ENCODE data around the gene ZC3H12D. TPM values are rescaled to one million over a fixed set of nuclear protein-coding genes. Genes with fewer than 3 reads are reported as not detected.

The ZC3H12D gene
- total and polyA plus RNA-seq, 11 donors, result 0.14 to 3.0 (median 0.42) TPM

DNA sequence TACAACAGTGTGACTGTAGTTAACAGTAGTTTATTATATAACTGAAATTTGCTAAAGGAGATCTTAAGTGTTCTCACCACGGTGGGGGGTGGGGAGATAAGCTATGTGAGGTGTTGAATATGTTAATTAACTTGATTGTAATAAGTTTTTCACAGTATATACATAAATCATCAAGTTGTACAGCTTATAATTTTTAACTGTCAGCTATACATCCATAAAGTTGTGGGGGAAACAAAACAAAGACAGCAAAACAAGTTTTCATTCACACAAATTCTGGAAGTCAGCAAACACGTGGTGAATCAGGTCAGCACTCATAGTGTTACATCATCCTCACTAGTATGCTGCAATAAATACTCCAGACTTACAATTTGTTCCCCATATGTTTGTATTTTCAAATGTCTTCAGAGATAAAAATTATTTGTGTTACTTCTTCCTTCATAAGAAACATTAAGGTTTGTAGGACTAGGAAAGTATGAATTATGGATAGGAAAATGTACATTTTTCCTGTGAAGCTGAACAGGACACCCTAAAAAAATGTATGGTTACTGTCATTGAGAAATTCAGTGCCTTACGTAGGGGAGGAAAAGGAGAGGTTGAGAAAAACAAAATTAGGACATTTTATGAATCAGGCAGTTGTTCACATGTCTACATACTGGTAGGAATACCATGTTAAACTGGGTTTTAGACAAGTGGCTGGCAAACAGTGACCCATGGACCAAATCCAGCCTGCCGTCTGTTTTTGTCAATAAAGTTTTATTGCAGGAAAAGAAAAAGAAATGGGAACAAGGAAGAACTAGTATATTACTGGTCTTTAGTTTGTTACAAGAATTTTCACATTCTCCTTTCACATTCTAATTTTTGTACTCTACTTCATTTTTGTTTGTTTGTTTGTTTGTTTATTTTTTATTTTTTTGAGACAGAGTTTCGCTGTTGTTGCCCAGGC is 78.7 kb downstream of the ZC3H12D start:
- Histone ChIP-seq H3K36me3 (peaks cover 0 to 78% (median 50%) of the 10 kb centered on the region in 9 donors), H3K4me1 (peaks cover 0 to 13% (median 1%) of the 10 kb centered on the region in 12 donors), H3K27ac (peak overlapping the region in 1 of 12 donors; percentile 3), H3K9me3 (no peaks in the 10 kb centered on the region), H3K27me3 (no peaks in the 10 kb centered on the region), H3K4me3 (no peak overlapping the region)
- DNase-seq (no peak), ATAC-seq (no peak)
- intact Hi-C loops (cut with DNase I), result no loop called here
- no peak for TF ChIP-seq POLR2A (IDR thresholded peaks at IDR 0.05)
- TF ChIP-seq, protein P1, sequence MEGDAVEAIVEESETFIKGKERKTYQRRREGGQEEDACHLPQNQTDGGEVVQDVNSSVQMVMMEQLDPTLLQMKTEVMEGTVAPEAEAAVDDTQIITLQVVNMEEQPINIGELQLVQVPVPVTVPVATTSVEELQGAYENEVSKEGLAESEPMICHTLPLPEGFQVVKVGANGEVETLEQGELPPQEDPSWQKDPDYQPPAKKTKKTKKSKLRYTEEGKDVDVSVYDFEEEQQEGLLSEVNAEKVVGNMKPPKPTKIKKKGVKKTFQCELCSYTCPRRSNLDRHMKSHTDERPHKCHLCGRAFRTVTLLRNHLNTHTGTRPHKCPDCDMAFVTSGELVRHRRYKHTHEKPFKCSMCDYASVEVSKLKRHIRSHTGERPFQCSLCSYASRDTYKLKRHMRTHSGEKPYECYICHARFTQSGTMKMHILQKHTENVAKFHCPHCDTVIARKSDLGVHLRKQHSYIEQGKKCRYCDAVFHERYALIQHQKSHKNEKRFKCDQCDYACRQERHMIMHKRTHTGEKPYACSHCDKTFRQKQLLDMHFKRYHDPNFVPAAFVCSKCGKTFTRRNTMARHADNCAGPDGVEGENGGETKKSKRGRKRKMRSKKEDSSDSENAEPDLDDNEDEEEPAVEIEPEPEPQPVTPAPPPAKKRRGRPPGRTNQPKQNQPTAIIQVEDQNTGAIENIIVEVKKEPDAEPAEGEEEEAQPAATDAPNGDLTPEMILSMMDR (IDR thresholded peaks at IDR 0.05), result no peak
- WGBS, 4 donors, result 79 to 87% (median 81%) methylated on average over 5 of the region's 5 CpGs

DNA sequence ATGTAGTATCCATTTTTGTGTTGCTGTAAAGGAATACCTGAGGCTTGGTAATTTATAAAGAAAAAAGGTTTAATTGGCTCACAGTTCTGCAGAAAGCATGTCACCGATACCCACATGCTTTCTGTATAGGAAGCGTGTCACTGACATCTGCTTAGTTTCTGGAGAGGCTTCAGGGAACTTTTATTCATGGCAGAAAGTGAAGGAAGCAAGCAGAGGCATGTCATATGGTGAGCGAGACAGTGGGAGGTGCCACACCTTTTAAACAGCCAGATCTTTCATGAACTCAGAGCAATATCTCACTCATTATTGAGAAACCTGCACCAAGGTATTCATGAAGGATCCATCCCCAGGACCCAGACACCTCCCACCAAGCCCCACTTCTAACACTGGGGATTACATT is 81.3 kb downstream of the ZC3H12D start:
- no peak for DNase-seq
- H3K36me3 ChIP-seq, result peaks cover 0 to 83% (median 60%) of the 10 kb centered on the region in 9 donors
- peaks cover 0 to 9% (median 0%) of the 10 kb centered on the region in 12 donors for H3K4me1 ChIP-seq
- no peak for TF ChIP-seq POLR2A (IDR thresholded peaks at IDR 0.05)
- TF ChIP-seq, protein P1 (IDR thresholded peaks at IDR 0.05), result no peak
- no peak overlapping the region for H3K4me3 ChIP-seq
- 98 to 99% (median 99%) methylated on average over 3 of the region's 3 CpGs for WGBS, 4 donors
- ATAC-seq, result no peak
- no peaks in the 10 kb centered on the region for H3K27me3 ChIP-seq
- no peak overlapping the region for H3K27ac ChIP-seq
- H3K9me3 ChIP-seq, result no peaks in the 10 kb centered on the region
- intact Hi-C loops (cut with DNase I), result no loop called here

- no peaks in the 10 kb centered on the region for H3K9me3 ChIP-seq
- H3K4me1 ChIP-seq, result no peaks in the 10 kb centered on the region
- ATAC-seq (no peak), DNase-seq (no peak)
- intact Hi-C loops (cut with DNase I), result no loop called here
- H3K36me3 ChIP-seq, result peaks cover 0 to 82% (median 60%) of the 10 kb centered on the region in 9 donors
- no peaks in the 10 kb centered on the region for H3K27me3 ChIP-seq
- H3K27ac ChIP-seq, result no peak within 1 kb of the TSS
- WGBS, 4 donors, result 96 to 98% (median 97%) methylated on average over 11 of the region's 11 CpGs
- TF ChIP-seq POLR2A (IDR thresholded peaks at IDR 0.05), result no peak
- TF ChIP-seq, protein P1 (IDR thresholded peaks at IDR 0.05), result no peak
- no peak within 1 kb of the TSS for H3K4me3 ChIP-seq
These were observed 84.8 kb downstream of the ZC3H12D start, which contains the start of gene SUMO4 for GRCh38 chr6:149400050-149400449. Gene SUMO4, plus strand, starts transcription at chr6:149400262. Its CDS starts 130 bp downstream, at chr6:149400392.

GRCh38 chr6:149397384-149397783 is 87.4 kb downstream of the ZC3H12D start:
- WGBS, 4 donors, result 96 to 98% (median 97%) methylated on average over 6 of the region's 6 CpGs
- TF ChIP-seq, protein P1 (IDR thresholded peaks at IDR 0.05), result no peak
- TF ChIP-seq POLR2A (IDR thresholded peaks at IDR 0.05), result no peak
- H3K36me3 ChIP-seq, result peaks cover 0 to 59% (median 44%) of the 10 kb centered on the region in 9 donors
- no peaks in the 10 kb centered on the region for H3K27me3 ChIP-seq
- intact Hi-C loops (cut with DNase I), result no loop called here
- H3K27ac ChIP-seq, result no peak overlapping the region
- H3K4me1 ChIP-seq, result no peaks in the 10 kb centered on the region
- DNase-seq (no peak), ATAC-seq (no peak)
- H3K4me3 ChIP-seq, result no peak overlapping the region
- H3K9me3 ChIP-seq, result peaks cover 0 to 4% (median 0%) of the 10 kb centered on the region in 12 donors

All from heart left ventricle (tissue), 16 donors.